GM23248 (cell line): Measurements from ENCODE around the gene OMA1.

Experiments
- EZH2 ChIP-seq: fragments of 200-600 bp; sonication (generic); IDR thresholded peaks from 2 replicates; pipeline ENCODE4 v1.6.1; 2018; ENCODE audit warnings: antibody characterized with exemption, mild to moderate bottlenecking; ENCODE audit not compliant: insufficient read depth, poor library complexity, severe bottlenecking
- EZH2phosphoT487 ChIP-seq: fragments of 200-600 bp; sonication (generic); IDR thresholded peaks from 2 replicates; pipeline ENCODE4 v1.6.1; 2018; ENCODE audit warnings: antibody characterized with exemption, moderate library complexity, mild to moderate bottlenecking, low read depth; ENCODE audit not compliant: insufficient read depth

DNA sequence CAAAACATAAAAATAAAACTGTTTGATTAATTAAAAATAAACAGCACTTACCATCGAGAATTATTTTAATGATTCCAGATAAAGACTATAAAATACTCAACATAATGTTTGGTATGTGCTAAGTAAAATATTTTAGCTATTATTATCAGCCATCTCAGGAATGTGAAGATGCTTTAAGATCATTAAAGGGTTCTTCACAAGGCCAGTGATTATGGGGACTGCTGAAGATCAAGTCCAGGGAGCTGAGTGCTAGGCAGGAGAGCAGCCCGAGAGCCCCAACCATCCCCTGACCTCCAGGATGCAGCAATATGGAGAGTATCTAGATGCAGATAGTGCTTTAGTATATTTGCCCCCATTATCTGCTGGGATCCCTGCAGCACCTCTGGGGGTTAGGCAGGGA, 35.1 kb upstream of the OMA1 start:
- TF ChIP-seq EZH2: no peak
- no peak for TF ChIP-seq EZH2phosphoT487
